BLaER1 treated with 17β-estradiol and CSF1 and Interleukin-3, amounts not matched to agents 10 nM and 100 nM (cell line): ENCODE results near the gene FSD1L.
A peak's percentile ranks its signal among the peaks of the same experiment; 100 is the strongest.

Experiments
- H3K27ac ChIP-seq, 11 experiments: shearing (Covaris generic); formaldehyde crosslinking; 2 replicates each; pipeline ENCODE4 v1.8.1; 2022
- H3K27me3 ChIP-seq, 11 experiments: shearing (Covaris generic); formaldehyde crosslinking; 2 replicates each; pipeline ENCODE4 v1.8.1; 2022
- H3K36me3 ChIP-seq, 11 experiments: shearing (Covaris generic); formaldehyde crosslinking; 2 replicates each; pipeline ENCODE4 v1.8.1; 2022
- H3K4me1 ChIP-seq, 10 experiments: shearing (Covaris generic); formaldehyde crosslinking; 2 replicates each; pipeline ENCODE4 v1.8.1; 2022
- H3K4me2 ChIP-seq, 11 experiments: shearing (Covaris generic); formaldehyde crosslinking; 2 replicates each; pipeline ENCODE4 v1.8.1; 2022
- H3K4me3 ChIP-seq, 10 experiments: shearing (Covaris generic); formaldehyde crosslinking; 2 replicates each; pipeline ENCODE4 v1.8.1; 2022
- H3K9ac ChIP-seq, 11 experiments: shearing (Covaris generic); formaldehyde crosslinking; 2 replicates each; pipeline ENCODE4 v1.8.1; 2022
- H3K9me3 ChIP-seq, 11 experiments: shearing (Covaris generic); formaldehyde crosslinking; replicated peaks in 1 of 11; 2 replicates each; pipeline ENCODE4 v1.8.1; 2022
- H4K20me1 ChIP-seq, 11 experiments: shearing (Covaris generic); formaldehyde crosslinking; 2 replicates each; pipeline ENCODE4 v1.8.1; 2022
- Cebpa-rat ChIP-seq, 11 experiments: shearing (Covaris generic); IDR thresholded peaks; 2 replicates each; pipeline ENCODE4 v1.8.1; 2022

The FSD1L gene

GRCh38 chr9:105485131-105485530 is 37.3 kb downstream of the FSD1L start:
- Histone ChIP-seq H3K4me3 (no peak overlapping the region), H3K9me3 (no peaks in the 10 kb centered on the region), H3K27me3 (no peaks in the 10 kb centered on the region), H3K4me1 (peaks cover 0 to 13% (median 0%) of the 10 kb centered on the region in 10 experiments; a peak in 7 of 20 replicates), H3K27ac (no peak overlapping the region), H3K4me2 (no peak overlapping the region), H3K9ac (no peak overlapping the region), H3K36me3 (peaks cover 0 to 47% (median 11%) of the 10 kb centered on the region in 11 experiments; a peak in 12 of 22 replicates), H4K20me1 (no peaks in the 10 kb centered on the region; a peak in 1 of 22 replicates)
- TF ChIP-seq Cebpa-rat (IDR thresholded peaks at IDR 0.05) = no peak

GRCh38 chr9:105496826-105497225 is 49.0 kb downstream of the FSD1L start:
- H3K4me2 ChIP-seq = peak overlapping the region in 3 of 11 experiments; percentile 10 to 78 (median 72); a peak in 6 of 22 replicates
- no peaks in the 10 kb centered on the region for H4K20me1 ChIP-seq
- peaks cover 0 to 59% (median 14%) of the 10 kb centered on the region in 10 experiments; a peak in 15 of 20 replicates for H3K4me1 ChIP-seq
- H3K4me3 ChIP-seq = no peak overlapping the region
- H3K27me3 ChIP-seq = no peaks in the 10 kb centered on the region
- H3K9ac ChIP-seq = no peak overlapping the region
- H3K27ac ChIP-seq = peak overlapping the region in 2 of 11 experiments; percentile 6 to 38; a peak in 4 of 22 replicates
- no peak for TF ChIP-seq Cebpa-rat (IDR thresholded peaks at IDR 0.05)
- H3K9me3 ChIP-seq = peaks cover 0 to 9% (median 0%) of the 10 kb centered on the region in 11 experiments; a peak in 3 of 22 replicates
- H3K36me3 ChIP-seq = peaks cover 0 to 15% (median 0%) of the 10 kb centered on the region in 11 experiments; a peak in 1 of 22 replicates

GRCh38 chr9:105497704-105498103 is 49.9 kb downstream of the FSD1L start:
- H3K27ac ChIP-seq = peak overlapping the region in 1 of 11 experiments; percentile 5; a peak in 2 of 22 replicates
- no peaks in the 10 kb centered on the region for H3K27me3 ChIP-seq
- H3K4me1 ChIP-seq = peaks cover 0 to 67% (median 14%) of the 10 kb centered on the region in 10 experiments; a peak in 15 of 20 replicates
- no peaks in the 10 kb centered on the region for H4K20me1 ChIP-seq
- H3K36me3 ChIP-seq = peaks cover 0 to 15% (median 0%) of the 10 kb centered on the region in 11 experiments; a peak in 1 of 22 replicates
- H3K4me2 ChIP-seq = peak overlapping the region in 2 of 11 experiments; percentile 72 to 78; a peak in 4 of 22 replicates
- no peak for TF ChIP-seq Cebpa-rat (IDR thresholded peaks at IDR 0.05)
- H3K9ac ChIP-seq = no peak overlapping the region
- H3K4me3 ChIP-seq = no peak overlapping the region
- peaks cover 0 to 9% (median 0%) of the 10 kb centered on the region in 11 experiments; a peak in 3 of 22 replicates for H3K9me3 ChIP-seq

- H3K9ac ChIP-seq = peak overlapping the region in 6 of 11 experiments; percentile 7 to 51 (median 34); a peak in 7 of 22 replicates
- peaks cover 0 to 83% (median 14%) of the 10 kb centered on the region in 10 experiments; a peak in 15 of 20 replicates for H3K4me1 ChIP-seq
- H3K27ac ChIP-seq = peak overlapping the region in 9 of 11 experiments; percentile 11 to 77 (median 56); a peak in 15 of 22 replicates
- H3K27me3 ChIP-seq = no peaks in the 10 kb centered on the region
- peak overlapping the region in 9 of 11 experiments; percentile 9 to 93 (median 72); a peak in 18 of 22 replicates for H3K4me2 ChIP-seq
- peaks cover 0 to 15% (median 0%) of the 10 kb centered on the region in 11 experiments; a peak in 1 of 22 replicates for H3K36me3 ChIP-seq
- H3K4me3 ChIP-seq = peak overlapping the region in 3 of 10 experiments; percentile 17 to 24 (median 18); a peak in 3 of 20 replicates
- 0 out of 22 replicates have a peak, but pooled peaks of 1 of the 11 experiments have one; percentile 18 for TF ChIP-seq Cebpa-rat (IDR thresholded peaks at IDR 0.05)
- no peaks in the 10 kb centered on the region for H4K20me1 ChIP-seq
- H3K9me3 ChIP-seq = peaks cover 0 to 5% (median 0%) of the 10 kb centered on the region in 11 experiments; a peak in 1 of 22 replicates
These were observed 52.4 kb downstream of the FSD1L start for GRCh38 chr9:105500108-105500766.

- H3K4me3 ChIP-seq = peak overlapping the region in 3 of 10 experiments; percentile 17 to 24 (median 18); a peak in 2 of 20 replicates
- no peak overlapping the region for H3K9ac ChIP-seq
- H3K36me3 ChIP-seq = peaks cover 0 to 11% (median 2%) of the 10 kb centered on the region in 11 experiments; a peak in 10 of 22 replicates
- H3K4me1 ChIP-seq = peaks cover 0 to 77% (median 14%) of the 10 kb centered on the region in 10 experiments; a peak in 15 of 20 replicates
- H3K9me3 ChIP-seq = no peaks in the 10 kb centered on the region
- H3K27ac ChIP-seq = 0 out of 22 replicates have a peak overlapping the region, but pooled peaks of 2 of the 11 experiments have one; percentile 63 to 77
- H3K27me3 ChIP-seq = no peaks in the 10 kb centered on the region
- no peak for TF ChIP-seq Cebpa-rat (IDR thresholded peaks at IDR 0.05)
- H3K4me2 ChIP-seq = peak overlapping the region in 3 of 11 experiments; percentile 75 to 93 (median 88); a peak in 5 of 22 replicates
- H4K20me1 ChIP-seq = no peaks in the 10 kb centered on the region
These were observed 53.6 kb downstream of the FSD1L start for GRCh38 chr9:105501414-105501813.

GRCh38 chr9:105502276-105502675 is 54.4 kb downstream of the FSD1L start:
- H4K20me1 ChIP-seq = no peaks in the 10 kb centered on the region
- H3K27ac ChIP-seq = no peak overlapping the region
- H3K4me3 ChIP-seq = no peak overlapping the region
- no peak overlapping the region for H3K9ac ChIP-seq
- peak overlapping the region in 1 of 11 experiments; percentile 88; a peak in 2 of 22 replicates for H3K4me2 ChIP-seq
- H3K4me1 ChIP-seq = peaks cover 0 to 72% (median 14%) of the 10 kb centered on the region in 10 experiments; a peak in 15 of 20 replicates
- TF ChIP-seq Cebpa-rat (IDR thresholded peaks at IDR 0.05) = no peak
- H3K9me3 ChIP-seq = no peaks in the 10 kb centered on the region
- peaks cover 3 to 20% (median 8%) of the 10 kb centered on the region in 11 experiments; a peak in 15 of 22 replicates for H3K36me3 ChIP-seq
- H3K27me3 ChIP-seq = no peaks in the 10 kb centered on the region

GRCh38 chr9:105503881-105504280 is 56.0 kb downstream of the FSD1L start:
- H3K9me3 ChIP-seq = no peaks in the 10 kb centered on the region
- peak overlapping the region in 3 of 11 experiments; percentile 18 to 39 (median 26); a peak in 3 of 22 replicates for H3K4me2 ChIP-seq
- no peak overlapping the region for H3K4me3 ChIP-seq

GRCh38 chr9:105507096-105507790 is 59.4 kb downstream of the FSD1L start:
- Histone ChIP-seq H3K27ac (no peak overlapping the region), H3K27me3 (no peaks in the 10 kb centered on the region), H3K9ac (no peak overlapping the region), H3K4me3 (no peak overlapping the region), H3K4me2 (peak overlapping the region in 1 of 11 experiments; percentile 5; a peak in 1 of 22 replicates), H3K4me1 (peaks cover 0 to 73% (median 3%) of the 10 kb centered on the region in 10 experiments; a peak in 11 of 20 replicates), H3K9me3 (no peaks in the 10 kb centered on the region), H4K20me1 (no peaks in the 10 kb centered on the region), H3K36me3 (peaks cover 3 to 25% (median 8%) of the 10 kb centered on the region in 11 experiments; a peak in 15 of 22 replicates)
- TF ChIP-seq Cebpa-rat (IDR thresholded peaks at IDR 0.05) = no peak

More at GRCh38 chr9:105503881-105504280, 56.0 kb downstream of the FSD1L start:
- no peaks in the 10 kb centered on the region for H4K20me1 ChIP-seq
- H3K36me3 ChIP-seq = peaks cover 3 to 30% (median 8%) of the 10 kb centered on the region in 11 experiments; a peak in 15 of 22 replicates
- H3K4me1 ChIP-seq = peaks cover 0 to 72% (median 14%) of the 10 kb centered on the region in 10 experiments; a peak in 15 of 20 replicates
- no peak for TF ChIP-seq Cebpa-rat (IDR thresholded peaks at IDR 0.05)
- H3K27me3 ChIP-seq = no peaks in the 10 kb centered on the region
- peak overlapping the region in 2 of 11 experiments; percentile 0 to 29; a peak in 1 of 22 replicates for H3K27ac ChIP-seq
- no peak overlapping the region for H3K9ac ChIP-seq
